Choroid plexus epithelial cell (primary cell): Measurements from ENCODE around the gene BRD7.

ENCODE experiments used
- DNase-seq: peaks from one replicate; pipeline ENCODE4 v3.0.0-alpha.2; 2010; ENCODE audit warnings: low read depth
- H3K4me3 ChIP-seq: 2 replicates; pipeline ENCODE4 v1.5.1; 2011; ENCODE audit warnings: low read depth, mild to moderate bottlenecking, control low read depth, low read length, moderate library complexity
- TF ChIP-seq, protein P1 (sequence below): conservative IDR thresholded peaks from 2 replicates; pipeline ENCODE4 v1.5.1; 2011; ENCODE audit warnings: low read depth, mild to moderate bottlenecking, control low read depth, inconsistent platforms, low read length, moderate library complexity

The BRD7 gene

DNA sequence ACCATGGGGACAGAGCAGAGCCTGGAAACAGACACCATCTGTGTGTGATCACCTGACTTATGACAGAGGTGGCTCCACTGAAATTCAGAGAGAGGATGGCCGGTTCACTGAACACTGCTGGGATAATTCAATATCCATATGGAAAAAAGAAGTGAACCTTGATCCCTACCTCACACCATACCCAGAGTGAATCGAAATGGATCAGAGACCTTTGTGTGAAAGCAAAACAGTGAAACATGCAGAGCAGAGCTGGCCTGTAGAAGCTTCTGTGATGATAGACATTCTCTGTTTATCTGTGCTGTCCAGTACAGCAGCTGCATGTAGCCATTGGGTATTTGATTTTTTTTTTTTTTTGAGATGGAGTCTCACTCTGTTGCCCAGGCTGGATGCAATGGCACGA, 82.1 kb downstream of the BRD7 start:
- DNase-seq, result no peak
- H3K4me3 ChIP-seq, result no peak overlapping the region
- TF ChIP-seq, protein P1, sequence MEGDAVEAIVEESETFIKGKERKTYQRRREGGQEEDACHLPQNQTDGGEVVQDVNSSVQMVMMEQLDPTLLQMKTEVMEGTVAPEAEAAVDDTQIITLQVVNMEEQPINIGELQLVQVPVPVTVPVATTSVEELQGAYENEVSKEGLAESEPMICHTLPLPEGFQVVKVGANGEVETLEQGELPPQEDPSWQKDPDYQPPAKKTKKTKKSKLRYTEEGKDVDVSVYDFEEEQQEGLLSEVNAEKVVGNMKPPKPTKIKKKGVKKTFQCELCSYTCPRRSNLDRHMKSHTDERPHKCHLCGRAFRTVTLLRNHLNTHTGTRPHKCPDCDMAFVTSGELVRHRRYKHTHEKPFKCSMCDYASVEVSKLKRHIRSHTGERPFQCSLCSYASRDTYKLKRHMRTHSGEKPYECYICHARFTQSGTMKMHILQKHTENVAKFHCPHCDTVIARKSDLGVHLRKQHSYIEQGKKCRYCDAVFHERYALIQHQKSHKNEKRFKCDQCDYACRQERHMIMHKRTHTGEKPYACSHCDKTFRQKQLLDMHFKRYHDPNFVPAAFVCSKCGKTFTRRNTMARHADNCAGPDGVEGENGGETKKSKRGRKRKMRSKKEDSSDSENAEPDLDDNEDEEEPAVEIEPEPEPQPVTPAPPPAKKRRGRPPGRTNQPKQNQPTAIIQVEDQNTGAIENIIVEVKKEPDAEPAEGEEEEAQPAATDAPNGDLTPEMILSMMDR, result no peak

- no peak for DNase-seq
- TF ChIP-seq, protein P1, result no peak
- H3K4me3 ChIP-seq, result no peak overlapping the region
These were observed 83.3 kb downstream of the BRD7 start for GRCh38 chr16:50285406-50286003.

DNA sequence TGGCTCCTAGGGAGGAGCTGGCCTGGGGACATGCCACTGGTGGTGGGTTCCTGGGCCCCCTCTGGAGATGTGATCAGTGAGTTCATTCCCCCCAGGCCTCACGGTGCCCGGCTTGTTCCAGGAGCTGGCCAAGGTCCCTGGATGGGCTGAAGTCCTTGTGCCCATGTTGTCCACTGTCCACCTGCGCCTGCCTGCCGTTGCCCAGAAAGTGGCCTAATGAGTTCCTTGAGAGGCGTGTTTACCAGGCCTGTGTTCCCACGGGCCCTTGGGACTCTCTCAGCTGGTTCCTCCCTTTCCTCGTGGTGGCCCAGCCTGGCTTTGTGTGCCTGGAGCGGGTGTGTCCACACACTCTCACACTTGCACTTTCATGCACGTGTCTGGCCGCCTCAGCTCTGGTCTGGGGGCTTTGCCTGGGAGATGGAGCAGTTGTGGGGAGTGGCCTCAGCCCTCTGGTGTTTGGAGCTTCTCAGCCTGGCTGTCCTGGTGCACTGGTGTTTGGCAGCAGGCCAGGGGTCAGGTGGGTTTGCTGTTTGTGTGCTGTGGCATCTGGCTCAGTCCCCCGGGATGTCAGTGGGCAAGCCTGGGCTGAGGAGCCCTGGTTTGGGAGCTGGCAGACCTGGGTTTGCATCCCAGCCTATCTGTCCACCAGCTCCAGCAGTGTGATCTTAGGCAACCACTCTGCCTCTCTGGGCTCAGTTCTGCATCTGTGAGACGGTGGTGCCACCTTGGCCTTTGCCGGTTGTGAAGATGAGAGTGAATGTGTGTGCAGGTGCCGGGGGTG, 84.5 kb downstream of the BRD7 start:
- DNase-seq, result no peak
- TF ChIP-seq, protein P1, result no peak
- H3K4me3 ChIP-seq, result no peak overlapping the region

GRCh38 chr16:50282955-50283631, 85.7 kb downstream of the BRD7 start:
- no peak overlapping the region for H3K4me3 ChIP-seq
- TF ChIP-seq, protein P1, result no peak
- no peak for DNase-seq

GRCh38 chr16:50282010-50282538, 86.7 kb downstream of the BRD7 start:
- TF ChIP-seq, protein P1, result no peak
- peak; percentile 80 for DNase-seq
- H3K4me3 ChIP-seq, result no peak overlapping the region

GRCh38 chr16:50281391-50282009, 87.3 kb downstream of the BRD7 start:
- H3K4me3 ChIP-seq, result no peak overlapping the region
- no peak for DNase-seq

More at GRCh38 chr16:50281391-50282009, 87.3 kb downstream of the BRD7 start:
- TF ChIP-seq, protein P1, result no peak
